ENCODE results near the gene RNF157. TPM values are rescaled to one million over a fixed set of nuclear protein-coding genes. Genes with fewer than 3 reads are reported as not detected.

RNF157 gene
- total RNA-seq, 1 experiment from 2014 or later = 4.0 TPM

- Histone ChIP-seq H3K27ac (ENCODE audit: low read length) (no peak overlapping the region), H3K36me3 (ENCODE audit: control insufficient read depth, insufficient read depth, low read length) (no peaks in the 10 kb centered on the region), H3K4me1 (ENCODE audit: control insufficient read depth, insufficient read depth, low read length) (no peaks in the 10 kb centered on the region), H3K4me3 (ENCODE audit: low read depth in 2 of 2, low read length in 2 of 2) (no peak overlapping the region), H3K9me3 (ENCODE audit: control insufficient read depth, insufficient read depth, low read depth, low read length) (no peaks in the 10 kb centered on the region), H3K27me3 (ENCODE audit: control insufficient read depth, insufficient read depth, low read length) (no peaks in the 10 kb centered on the region)
- DNase-seq (ENCODE audit: low read depth, low spot score) = no peak
- POLR2A ChIA-PET = no interaction called here
- CTCF ChIA-PET = interaction anchor here (0.8 kb wide), 1 partner anchor 25 kb away, joined by 3 read pairs; no protein-coding TSS in a partner anchor
- intact Hi-C loops (cut with micrococcal nuclease; ENCODE audit: unreplicated experiment) (no loop called here), in situ Hi-C loops (cut with HindIII; ENCODE audit: low pct_unique_long_range_greater_than_20kb, low sequenced_read_pairs) (no loop called here)
- ATAC-seq = 0 out of 2 replicates have a peak, but pooled peaks have one; percentile 45
- BruUV-seq (replicated peaks) = no TSS peak
- TF ChIP-seq SIN3A (IDR thresholded peaks at IDR 0.05; ENCODE audit: borderline replicate concordance, insufficient read depth, low read depth, low read length) = no peak
- TF ChIP-seq POLR2AphosphoS5 (IDR thresholded peaks at IDR 0.05; ENCODE audit: low read depth, low read length) = no peak
These were observed 36.0 kb downstream of the RNF157 start for GRCh38 chr17:76204277-76204676.

- BruUV-seq (replicated peaks) = no TSS peak
- TF ChIP-seq CTCF (IDR thresholded peaks at IDR 0.05) (no peak), SIN3A (IDR thresholded peaks at IDR 0.05; ENCODE audit: borderline replicate concordance, insufficient read depth, low read depth, low read length) (no peak), TCF7L2 (IDR thresholded peaks at IDR 0.05; ENCODE audit: low read depth, low read length) (no peak), REST (IDR thresholded peaks at IDR 0.05; ENCODE audit: insufficient read depth in 1 of 2, low read depth in 2 of 2, low read length in 1 of 2) (no peak), POLR2AphosphoS5 (IDR thresholded peaks at IDR 0.05; ENCODE audit: low read depth, low read length) (no peak)
- Histone ChIP-seq H3K4me3 (ENCODE audit: low read depth in 2 of 2, low read length in 2 of 2) (no peak overlapping the region), H3K27me3 (ENCODE audit: control insufficient read depth, insufficient read depth, low read length) (no peaks in the 10 kb centered on the region), H3K4me1 (ENCODE audit: control insufficient read depth, insufficient read depth, low read length) (no peaks in the 10 kb centered on the region), H3K27ac (ENCODE audit: low read length) (no peak overlapping the region), H3K36me3 (ENCODE audit: control insufficient read depth, insufficient read depth, low read length) (no peaks in the 10 kb centered on the region), H3K9me3 (ENCODE audit: control insufficient read depth, insufficient read depth, low read depth, low read length) (no peaks in the 10 kb centered on the region)
- CTCF ChIA-PET = no interaction called here
- POLR2A ChIA-PET = no interaction called here
- intact Hi-C loops (cut with micrococcal nuclease; ENCODE audit: unreplicated experiment) = no loop called here
- in situ Hi-C loops (cut with HindIII; ENCODE audit: low pct_unique_long_range_greater_than_20kb, low sequenced_read_pairs) = no loop called here
- ATAC-seq (0 out of 2 replicates have a peak, but pooled peaks have one; percentile 45), DNase-seq (ENCODE audit: low read depth, low spot score) (no peak)
These were observed 39.9 kb downstream of the RNF157 start for GRCh38 chr17:76200354-76200753.

- no peak overlapping the region for H3K4me3 ChIP-seq (ENCODE audit: low read depth in 2 of 2, low read length in 2 of 2)
- H3K36me3 ChIP-seq (ENCODE audit: control insufficient read depth, insufficient read depth, low read length) = no peaks in the 10 kb centered on the region
- H3K4me1 ChIP-seq (ENCODE audit: control insufficient read depth, insufficient read depth, low read length) = no peaks in the 10 kb centered on the region
- no peak overlapping the region for H3K27ac ChIP-seq (ENCODE audit: low read length)
- intact Hi-C loops (cut with micrococcal nuclease; ENCODE audit: unreplicated experiment) (no loop called here), in situ Hi-C loops (cut with HindIII; ENCODE audit: low pct_unique_long_range_greater_than_20kb, low sequenced_read_pairs) (no loop called here)
- no peak for DNase-seq (ENCODE audit: low read depth, low spot score)
- no TSS peak for BruUV-seq (replicated peaks)
- H3K9me3 ChIP-seq (ENCODE audit: control insufficient read depth, insufficient read depth, low read depth, low read length) = no peaks in the 10 kb centered on the region
- no peak for ATAC-seq
- TF ChIP-seq CTCF (IDR thresholded peaks at IDR 0.05) (no peak), POLR2AphosphoS5 (IDR thresholded peaks at IDR 0.05; ENCODE audit: low read depth, low read length) (no peak), SIN3A (IDR thresholded peaks at IDR 0.05; ENCODE audit: borderline replicate concordance, insufficient read depth, low read depth, low read length) (no peak), REST (IDR thresholded peaks at IDR 0.05; ENCODE audit: insufficient read depth in 1 of 2, low read depth in 2 of 2, low read length in 1 of 2) (no peak), TCF7L2 (IDR thresholded peaks at IDR 0.05; ENCODE audit: low read depth, low read length) (no peak)
- POLR2A ChIA-PET = no interaction called here
- no peaks in the 10 kb centered on the region for H3K27me3 ChIP-seq (ENCODE audit: control insufficient read depth, insufficient read depth, low read length)
- CTCF ChIA-PET = interaction anchor here (0.6 kb wide), 1 partner anchor 340 kb away, joined by 4 read pairs; no protein-coding TSS in a partner anchor
These were observed 40.8 kb downstream of the RNF157 start for GRCh38 chr17:76199469-76199868.

Data from Panc1 (cell line).